ENCODE results near the gene FAM222B. TPM values are rescaled to one million over a fixed set of nuclear protein-coding genes. Genes with fewer than 3 reads are reported as not detected.

FAM222B gene
- total RNA-seq, 4 donors from 2014 or later = 23.2 to 41.0 (median 32.9) TPM

- peaks cover 0 to 4% (median 0%) of the 10 kb centered on the region in 4 donors for H3K36me3 ChIP-seq
- intact Hi-C loops (cut with DNase I; ENCODE audit: low total_unique reads) (no loop called here), in situ Hi-C loops (cut with MboI; ENCODE audit: low pct_ligation_motif_present in 1 of 4, low pct_unique_long_range_greater_than_20kb in 1 of 4, low sequenced_read_pairs in 3 of 4) (no loop called here)
- no peak overlapping the region for H3K4me3 ChIP-seq
- no peak for DNase-seq
- TF ChIP-seq POLR2AphosphoS5 (IDR thresholded peaks at IDR 0.05) (no peak), EP300 (IDR thresholded peaks at IDR 0.05; ENCODE audit: low read depth) (no peak), POLR2A (IDR thresholded peaks at IDR 0.05) (no peak)
- TF ChIP-seq, protein P1, sequence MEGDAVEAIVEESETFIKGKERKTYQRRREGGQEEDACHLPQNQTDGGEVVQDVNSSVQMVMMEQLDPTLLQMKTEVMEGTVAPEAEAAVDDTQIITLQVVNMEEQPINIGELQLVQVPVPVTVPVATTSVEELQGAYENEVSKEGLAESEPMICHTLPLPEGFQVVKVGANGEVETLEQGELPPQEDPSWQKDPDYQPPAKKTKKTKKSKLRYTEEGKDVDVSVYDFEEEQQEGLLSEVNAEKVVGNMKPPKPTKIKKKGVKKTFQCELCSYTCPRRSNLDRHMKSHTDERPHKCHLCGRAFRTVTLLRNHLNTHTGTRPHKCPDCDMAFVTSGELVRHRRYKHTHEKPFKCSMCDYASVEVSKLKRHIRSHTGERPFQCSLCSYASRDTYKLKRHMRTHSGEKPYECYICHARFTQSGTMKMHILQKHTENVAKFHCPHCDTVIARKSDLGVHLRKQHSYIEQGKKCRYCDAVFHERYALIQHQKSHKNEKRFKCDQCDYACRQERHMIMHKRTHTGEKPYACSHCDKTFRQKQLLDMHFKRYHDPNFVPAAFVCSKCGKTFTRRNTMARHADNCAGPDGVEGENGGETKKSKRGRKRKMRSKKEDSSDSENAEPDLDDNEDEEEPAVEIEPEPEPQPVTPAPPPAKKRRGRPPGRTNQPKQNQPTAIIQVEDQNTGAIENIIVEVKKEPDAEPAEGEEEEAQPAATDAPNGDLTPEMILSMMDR (IDR thresholded peaks at IDR 0.05) = no peak
- no peaks in the 10 kb centered on the region for H3K9me3 ChIP-seq
- H3K27me3 ChIP-seq = no peaks in the 10 kb centered on the region
- WGBS, 2 donors (ENCODE audit: low coverage in 1 of 2) = 91 to 94% methylated on average over 9 to 15 of the region's 15 CpGs
- H3K27ac ChIP-seq = no peak overlapping the region
- no peaks in the 10 kb centered on the region for H3K4me1 ChIP-seq
Observed at GRCh38 chr17:28828294-28829040, 14.1 kb downstream of the FAM222B start.

GRCh38 chr17:28827672-28828071, 14.9 kb downstream of the FAM222B start:
- in situ Hi-C loops (cut with MboI; ENCODE audit: low pct_ligation_motif_present in 1 of 4, low pct_unique_long_range_greater_than_20kb in 1 of 4, low sequenced_read_pairs in 3 of 4) (no loop called here), intact Hi-C loops (cut with DNase I; ENCODE audit: low total_unique reads) (no loop called here)
- H3K27ac ChIP-seq = no peak overlapping the region
- H3K4me1 ChIP-seq = no peaks in the 10 kb centered on the region
- 93 to 100% methylated on average over 1 of the region's 1 CpG for WGBS, 2 donors (ENCODE audit: low coverage in 1 of 2)
- TF ChIP-seq, protein P1 (IDR thresholded peaks at IDR 0.05) = no peak
- TF ChIP-seq POLR2AphosphoS5 (IDR thresholded peaks at IDR 0.05) (no peak), POLR2A (IDR thresholded peaks at IDR 0.05) (no peak), EP300 (IDR thresholded peaks at IDR 0.05; ENCODE audit: low read depth) (no peak)
- H3K4me3 ChIP-seq = no peak overlapping the region
- no peaks in the 10 kb centered on the region for H3K9me3 ChIP-seq
- H3K27me3 ChIP-seq = no peaks in the 10 kb centered on the region
- peaks cover 0 to 4% (median 0%) of the 10 kb centered on the region in 4 donors for H3K36me3 ChIP-seq
- DNase-seq = no peak

GRCh38 chr17:28819582-28819981, 23.0 kb downstream of the FAM222B start:
- Histone ChIP-seq H3K27me3 (no peaks in the 10 kb centered on the region), H3K4me3 (no peak overlapping the region), H3K36me3 (no peaks in the 10 kb centered on the region), H3K4me1 (no peaks in the 10 kb centered on the region), H3K9me3 (no peaks in the 10 kb centered on the region), H3K27ac (no peak overlapping the region)
- no peak for TF ChIP-seq POLR2AphosphoS5 (IDR thresholded peaks at IDR 0.05)
- TF ChIP-seq, protein P1 (IDR thresholded peaks at IDR 0.05) = no peak
- no peak for TF ChIP-seq EP300 (IDR thresholded peaks at IDR 0.05; ENCODE audit: low read depth)
- no peak for TF ChIP-seq POLR2A (IDR thresholded peaks at IDR 0.05)
- WGBS, 2 donors (ENCODE audit: low coverage in 1 of 2) = 50 to 51% methylated on average over 1 of the region's 1 CpG
- intact Hi-C loops (cut with DNase I; ENCODE audit: low total_unique reads) (loop anchor here (10.0 kb wide), 1 partner anchor 55 kb away; no protein-coding TSS in a partner anchor), in situ Hi-C loops (cut with MboI; ENCODE audit: low pct_ligation_motif_present in 1 of 4, low pct_unique_long_range_greater_than_20kb in 1 of 4, low sequenced_read_pairs in 3 of 4) (no loop called here)
- DNase-seq = no peak

DNA sequence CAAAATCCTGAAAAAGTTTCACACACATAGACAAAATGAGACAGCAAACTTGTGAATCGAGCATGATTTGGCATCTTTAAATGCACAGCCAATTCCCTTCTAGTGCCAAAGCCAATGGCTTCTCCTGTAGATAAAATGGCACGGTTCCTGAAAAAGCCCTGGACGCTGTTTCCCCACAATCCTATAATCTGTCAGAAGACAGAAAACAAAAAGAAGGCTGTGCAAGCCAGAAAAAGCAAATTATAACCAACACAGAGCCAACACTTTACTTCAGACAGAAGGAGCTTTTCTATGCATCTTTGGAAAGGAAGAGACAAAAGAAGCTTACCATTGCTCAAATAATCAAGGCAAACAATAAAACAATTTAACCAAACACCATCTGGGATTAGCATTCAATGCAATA, 23.8 kb downstream of the FAM222B start:
- no peak overlapping the region for H3K27ac ChIP-seq
- no peak for DNase-seq
- TF ChIP-seq POLR2A (IDR thresholded peaks at IDR 0.05) (no peak), POLR2AphosphoS5 (IDR thresholded peaks at IDR 0.05) (no peak), EP300 (IDR thresholded peaks at IDR 0.05; ENCODE audit: low read depth) (no peak)
- TF ChIP-seq, protein P1 (IDR thresholded peaks at IDR 0.05) = no peak
- no peaks in the 10 kb centered on the region for H3K9me3 ChIP-seq
- WGBS, 2 donors (ENCODE audit: low coverage in 1 of 2) = 86 to 95% methylated on average over 3 of the region's 3 CpGs
- H3K4me1 ChIP-seq = no peaks in the 10 kb centered on the region
- H3K36me3 ChIP-seq = no peaks in the 10 kb centered on the region
- no peak overlapping the region for H3K4me3 ChIP-seq
- no peaks in the 10 kb centered on the region for H3K27me3 ChIP-seq
- in situ Hi-C loops (cut with MboI; ENCODE audit: low pct_ligation_motif_present in 1 of 4, low pct_unique_long_range_greater_than_20kb in 1 of 4, low sequenced_read_pairs in 3 of 4) (no loop called here), intact Hi-C loops (cut with DNase I; ENCODE audit: low total_unique reads) (loop anchor here (10.0 kb wide), 1 partner anchor 54 kb away; no protein-coding TSS in a partner anchor)
